Measurements from ENCODE around the gene SEMA3E.

Gene SEMA3E

GRCh38 chr7:83447681-83448080 is 201.3 kb downstream of the SEMA3E start:
- Histone ChIP-seq H3K27ac (ENCODE audit: extremely low read depth, low read depth, low read length) (no peak overlapping the region), H3K4me1 (ENCODE audit: control insufficient read depth, insufficient read depth, low read length) (no peaks in the 10 kb centered on the region), H3K36me3 (ENCODE audit: control insufficient read depth in 2 of 2, insufficient read depth in 1 of 2, low read length in 2 of 2) (no peaks in the 10 kb centered on the region), H3K4me3 (ENCODE audit: low read depth, low read length) (no peak overlapping the region), H3K9me3 (ENCODE audit: control insufficient read depth, insufficient read depth, low read depth, low read length) (no peaks in the 10 kb centered on the region)
- ChIA-PET CTCF (interaction anchor here (0.7 kb wide), 1 partner anchor 1025 kb away, joined by 3 read pairs; no protein-coding TSS in a partner anchor), POLR2A (no interaction called here)
- TF ChIP-seq ZNF2 (tag by site-specific recombination; IDR thresholded peaks at IDR 0.05) (no peak), KLF1 (tag by site-specific recombination; IDR thresholded peaks at IDR 0.05) (no peak), ZNF426 (tag by site-specific recombination; IDR thresholded peaks at IDR 0.05) (no peak), ZNF843 (tag by site-specific recombination; IDR thresholded peaks at IDR 0.05) (no peak), IKZF3 (tag by site-specific recombination; IDR thresholded peaks at IDR 0.05) (no peak), ZSCAN4 (tag by site-specific recombination; IDR thresholded peaks at IDR 0.05) (no peak), ZNF596 (tag by site-specific recombination; IDR thresholded peaks at IDR 0.05) (no peak), ZNF518A (tag by site-specific recombination; conservative IDR thresholded peaks at IDR 0.05; ENCODE audit: low read depth) (no peak), YY1 (tag by site-specific recombination; IDR thresholded peaks at IDR 0.05) (no peak), ZNF354C (tag by site-specific recombination; IDR thresholded peaks at IDR 0.05; ENCODE audit: borderline replicate concordance, low read depth) (no peak), ZIC2 (tag by site-specific recombination; IDR thresholded peaks at IDR 0.05) (no peak), ZNF121 (tag by site-specific recombination; IDR thresholded peaks at IDR 0.05) (no peak), ZBTB49 (tag by site-specific recombination; IDR thresholded peaks at IDR 0.05; ENCODE audit: low read depth) (no peak)

GRCh38 chr7:83446102-83446669 is 202.8 kb downstream of the SEMA3E start:
- H3K4me1 ChIP-seq (ENCODE audit: control insufficient read depth, insufficient read depth, low read length) = no peaks in the 10 kb centered on the region
- ChIA-PET CTCF (no interaction called here), POLR2A (no interaction called here)
- no peaks in the 10 kb centered on the region for H3K36me3 ChIP-seq (ENCODE audit: control insufficient read depth in 2 of 2, insufficient read depth in 1 of 2, low read length in 2 of 2)
- TF ChIP-seq ZNF416 (tag by site-specific recombination; IDR thresholded peaks at IDR 0.05) (no peak), ZNF2 (tag by site-specific recombination; IDR thresholded peaks at IDR 0.05) (no peak), ZNF292 (tag by site-specific recombination; IDR thresholded peaks at IDR 0.05; ENCODE audit: borderline replicate concordance, low read depth) (no peak)
- no peaks in the 10 kb centered on the region for H3K9me3 ChIP-seq (ENCODE audit: control insufficient read depth, insufficient read depth, low read depth, low read length)
- no peak overlapping the region for H3K4me3 ChIP-seq (ENCODE audit: low read depth, low read length)
- no peak overlapping the region for H3K27ac ChIP-seq (ENCODE audit: extremely low read depth, low read depth, low read length)
